ENCODE measurements around the gene SH3BP4.
A peak's percentile ranks its signal among the peaks of the same experiment; 100 is the strongest.

SH3BP4 gene

DNA sequence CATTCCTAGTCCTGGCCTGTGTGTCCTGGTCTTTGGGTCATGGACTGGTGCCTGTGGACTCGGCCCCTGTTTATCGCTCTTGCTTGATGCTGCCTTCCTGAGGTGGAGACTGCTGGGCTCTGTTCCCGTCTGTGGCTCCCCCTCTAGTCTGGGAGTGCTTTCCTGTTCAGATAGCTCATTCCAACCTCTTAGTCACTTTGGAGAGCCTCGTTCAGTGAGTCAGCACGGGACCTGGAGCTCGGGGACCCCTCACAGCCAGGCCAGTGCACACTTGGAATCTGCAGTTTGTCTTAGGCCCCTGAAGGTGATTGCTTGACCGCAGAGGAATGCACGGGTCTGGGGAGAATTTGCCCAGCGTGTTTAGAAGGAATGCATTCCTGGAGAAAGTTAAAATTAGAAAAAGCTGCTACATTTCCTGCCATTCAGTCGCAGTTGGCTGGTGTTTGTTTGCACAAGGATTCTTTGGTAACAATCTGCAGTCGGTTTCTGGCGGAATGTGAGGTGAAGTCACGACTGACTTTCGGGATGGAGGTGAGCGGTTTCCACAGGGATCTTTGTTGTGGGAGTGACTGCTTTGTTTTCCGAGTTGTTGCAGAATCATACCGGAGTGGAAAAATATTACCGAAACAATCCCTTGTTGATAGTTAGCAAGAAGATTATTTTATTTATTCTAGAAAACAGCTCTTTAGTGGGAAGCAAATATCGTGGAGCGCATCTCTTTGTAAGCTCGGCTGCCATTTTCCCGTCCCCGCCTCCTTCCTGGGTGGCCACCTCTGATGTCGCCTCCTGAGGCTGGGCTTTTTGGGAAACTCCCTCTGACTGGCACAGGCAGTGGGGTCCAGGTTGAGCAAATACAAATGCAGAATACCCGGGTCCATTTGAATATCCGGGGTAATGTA is 29.6 kb downstream of the SH3BP4 start:
- FAIRE-seq (peak; percentile 71), DNase-seq (ENCODE audit: insufficient read length, low spot score) (peak; percentile 92)

DNA sequence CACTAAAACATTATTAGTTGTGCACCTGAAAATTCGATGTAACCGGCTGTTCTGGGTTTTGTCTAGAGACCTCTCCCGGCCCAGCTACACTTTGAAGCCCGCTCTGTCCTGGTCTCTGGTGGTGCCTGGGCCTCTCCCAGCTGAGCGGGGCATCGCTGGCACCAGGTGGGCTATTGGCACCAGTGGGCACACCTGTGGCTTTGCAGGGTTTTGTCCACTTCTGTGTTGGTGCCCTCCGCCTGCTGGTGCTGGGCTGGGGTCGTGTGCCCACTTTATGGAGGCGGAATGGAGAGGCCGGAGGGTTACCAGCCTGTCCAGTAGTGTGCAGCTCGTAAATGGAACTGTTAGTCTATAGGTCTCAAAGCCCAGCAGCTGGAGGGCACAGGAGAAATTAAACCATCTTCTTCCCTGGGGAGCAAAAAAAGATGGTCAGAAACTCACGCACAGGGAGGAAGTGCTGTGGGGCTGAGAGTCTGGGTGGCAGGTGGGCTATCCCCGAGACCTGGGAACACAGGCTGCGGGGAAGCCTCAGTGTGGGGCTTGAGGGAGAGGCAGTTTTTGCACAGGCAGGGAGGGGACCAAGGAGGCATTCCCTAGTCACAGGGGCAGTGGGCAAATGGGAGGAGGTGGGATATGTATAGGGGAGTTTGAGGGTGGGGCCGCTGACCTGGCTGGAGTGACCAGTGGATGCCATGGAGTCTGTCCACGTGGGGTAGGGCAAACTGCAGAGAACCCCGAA is 30.4 kb downstream of the SH3BP4 start:
- no peak for DNase-seq (ENCODE audit: insufficient read length, low spot score)
- no peak for FAIRE-seq

- no peak for FAIRE-seq
- no peak for DNase-seq (ENCODE audit: insufficient read length, low spot score)
Observed at GRCh38 chr2:234983011-234983726, 31.4 kb downstream of the SH3BP4 start.

DNA sequence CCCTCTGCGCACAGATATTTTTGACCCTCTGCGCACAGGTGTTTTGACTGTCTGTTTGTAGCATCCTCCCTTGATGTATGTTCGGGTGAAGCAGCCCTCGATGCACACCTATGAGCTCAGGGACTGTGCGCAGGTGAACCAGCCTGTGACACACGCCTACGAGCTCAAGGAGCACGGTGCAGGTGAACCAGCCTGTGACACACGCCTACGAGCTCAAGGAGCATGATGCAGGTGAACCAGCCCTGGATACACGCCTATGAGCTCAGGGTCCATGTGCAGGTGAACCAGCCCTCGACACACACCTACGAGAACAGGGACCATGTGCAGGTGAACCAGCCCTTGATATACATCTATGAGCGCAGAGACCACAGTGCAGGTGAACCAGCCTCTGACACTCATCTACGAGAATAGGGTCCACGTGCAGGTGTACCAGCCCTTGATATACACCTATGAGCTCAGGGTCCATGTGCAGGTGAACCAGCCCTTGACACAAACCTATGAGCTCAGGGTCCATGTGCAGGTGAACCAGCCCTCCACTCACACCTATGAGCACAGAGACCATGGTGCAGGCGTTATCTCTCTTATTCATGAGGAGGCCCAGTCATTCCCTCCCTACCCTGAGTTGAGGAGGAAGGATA is 33.9 kb downstream of the SH3BP4 start:
- DNase-seq (ENCODE audit: insufficient read length, low spot score) = no peak
- FAIRE-seq = no peak

DNA sequence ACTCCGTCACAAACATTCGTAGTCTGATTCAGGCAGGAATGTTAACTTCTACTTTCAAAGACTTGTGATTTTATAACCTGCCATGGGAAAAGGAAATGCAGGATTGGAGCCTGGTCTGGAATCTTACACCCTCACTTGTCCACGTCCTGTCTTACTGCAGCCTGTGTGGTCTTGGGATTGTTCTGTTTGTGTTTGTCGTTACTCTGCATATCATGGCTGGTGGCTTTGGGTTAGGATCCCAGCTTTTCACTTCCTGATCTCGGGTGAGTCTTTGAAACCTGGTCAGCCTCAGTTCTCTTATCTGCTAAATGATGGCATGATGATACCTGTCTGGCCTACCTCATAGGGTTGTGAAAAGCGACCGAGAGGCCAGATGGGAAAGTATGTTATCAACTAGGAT is 34.6 kb downstream of the SH3BP4 start:
- DNase-seq (ENCODE audit: insufficient read length, low spot score) (no peak), FAIRE-seq (no peak)

DNA sequence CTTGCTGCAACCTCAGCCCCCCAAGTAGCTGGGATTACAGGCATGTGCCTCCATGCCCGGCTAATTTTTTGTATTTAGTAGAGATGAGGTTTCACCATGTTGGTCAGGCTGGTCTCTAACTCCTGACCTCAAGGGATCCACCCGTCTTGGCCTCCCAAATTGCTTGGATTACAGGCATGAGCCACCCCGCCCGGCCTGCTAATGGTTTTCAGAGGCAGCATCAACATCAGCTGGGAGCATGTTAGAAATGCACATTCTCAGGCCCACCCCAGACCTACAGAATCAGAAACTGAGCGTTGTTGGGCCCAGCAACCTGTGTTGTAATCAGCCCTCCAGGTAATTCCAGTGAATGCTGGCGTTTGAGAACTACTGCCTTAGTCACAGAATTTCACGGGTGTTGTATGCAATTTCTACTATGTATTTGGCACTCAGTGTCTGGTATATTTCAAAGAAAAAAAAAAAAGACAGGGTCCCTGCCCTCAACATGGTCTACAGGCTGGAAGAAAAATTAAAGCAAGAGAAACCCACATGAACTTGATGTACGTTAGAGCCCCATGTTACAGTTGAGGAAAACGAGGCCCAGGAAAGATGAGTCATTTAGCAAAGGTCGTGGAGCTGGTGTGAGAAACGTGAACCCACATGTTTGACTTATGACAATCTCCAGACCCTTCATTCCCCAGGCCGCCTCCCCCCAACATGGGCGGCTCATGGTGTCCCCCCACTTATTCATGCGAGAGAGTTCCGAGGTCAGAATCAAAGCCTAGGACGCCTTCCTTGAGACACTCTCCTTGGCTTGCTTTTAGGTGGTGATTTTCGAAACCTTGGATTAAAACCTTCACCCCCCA is 35.3 kb downstream of the SH3BP4 start:
- no peak for DNase-seq (ENCODE audit: insufficient read length, low spot score)
- no peak for FAIRE-seq

- FAIRE-seq (no peak), DNase-seq (ENCODE audit: insufficient read length, low spot score) (no peak)
Observed at GRCh38 chr2:234987754-234988153, 35.9 kb downstream of the SH3BP4 start.

DNA sequence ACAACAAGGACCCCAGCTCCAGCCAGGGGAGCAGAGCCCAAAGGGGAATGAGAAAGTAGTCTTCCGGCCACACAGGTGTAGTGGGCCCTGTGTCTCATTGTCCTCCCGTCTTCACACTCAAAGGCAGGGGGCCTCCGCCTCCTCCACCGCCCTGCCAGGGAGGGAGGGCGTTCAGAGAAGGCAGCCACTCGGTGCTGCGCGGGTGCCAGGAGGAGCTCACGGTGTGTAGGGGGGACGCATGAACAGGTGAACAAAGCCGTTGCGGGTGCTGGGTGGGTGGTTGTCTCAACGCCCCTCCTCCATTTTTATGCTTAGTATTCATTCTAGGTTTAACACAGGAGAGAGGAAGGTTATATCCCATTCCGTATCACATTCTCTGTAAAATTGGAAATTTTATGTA is 36.7 kb downstream of the SH3BP4 start:
- FAIRE-seq (no peak), DNase-seq (ENCODE audit: insufficient read length, low spot score) (no peak)

DNA sequence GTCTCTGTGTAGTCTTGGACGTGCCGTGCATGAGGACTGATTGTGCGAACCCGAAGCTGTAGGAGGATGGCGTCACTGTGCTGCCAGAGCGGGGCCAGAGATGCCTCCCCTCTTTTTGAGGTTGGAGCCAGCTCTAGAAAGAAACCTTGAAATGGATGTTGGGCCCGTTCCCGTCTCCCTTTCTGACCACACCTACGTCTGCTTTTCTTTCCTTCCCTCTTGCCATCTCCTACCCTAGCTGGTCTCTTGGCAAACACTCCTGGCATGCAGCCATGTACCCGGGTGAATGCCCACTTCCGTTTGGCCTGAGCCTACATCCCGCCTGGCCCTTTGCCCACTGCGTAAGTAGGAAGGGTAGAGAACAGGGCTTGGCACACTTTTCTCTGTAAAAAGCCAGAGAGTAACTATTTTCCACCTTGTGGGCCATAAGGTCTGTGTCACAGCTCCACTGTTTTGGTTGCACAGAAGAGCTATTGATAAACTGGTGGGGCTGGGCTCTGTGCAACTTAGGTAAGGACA is 37.4 kb downstream of the SH3BP4 start:
- DNase-seq (ENCODE audit: insufficient read length, low spot score) (no peak), FAIRE-seq (no peak)

GRCh38 chr2:234990300-234990699 is 38.5 kb downstream of the SH3BP4 start:
- DNase-seq (ENCODE audit: insufficient read length, low spot score) (no peak), FAIRE-seq (no peak)

DNA sequence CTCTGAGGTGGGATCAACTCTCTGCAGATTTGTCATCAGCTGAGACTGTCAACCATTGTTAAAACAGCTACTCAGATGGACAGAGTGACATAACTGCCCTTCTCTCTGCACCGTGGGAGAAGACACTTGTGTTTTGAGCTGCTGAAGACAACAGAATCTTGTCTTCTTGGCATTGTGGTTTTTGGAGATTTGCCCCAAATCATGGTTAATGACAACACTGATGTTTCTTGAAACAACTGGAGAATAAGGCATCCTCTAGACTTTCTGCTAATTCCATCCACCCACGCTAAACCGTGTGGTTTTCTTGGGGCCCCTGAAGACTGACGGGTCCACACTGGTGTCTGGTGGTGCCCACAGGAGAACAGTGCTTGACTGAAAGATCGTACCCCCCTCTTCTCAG is 39.5 kb downstream of the SH3BP4 start:
- DNase-seq (ENCODE audit: insufficient read length, low spot score) (no peak), FAIRE-seq (no peak)

GRCh38 chr2:234991793-234992192 is 40.0 kb downstream of the SH3BP4 start:
- DNase-seq (ENCODE audit: insufficient read length, low spot score) (no peak), FAIRE-seq (no peak)

- DNase-seq (ENCODE audit: insufficient read length, low spot score) (no peak), FAIRE-seq (no peak)
Observed at GRCh38 chr2:234992196-234992595, 40.4 kb downstream of the SH3BP4 start.

- no peak for FAIRE-seq
- DNase-seq (ENCODE audit: insufficient read length, low spot score) = no peak
Observed at GRCh38 chr2:234992624-234993349, 41.0 kb downstream of the SH3BP4 start.

DNA sequence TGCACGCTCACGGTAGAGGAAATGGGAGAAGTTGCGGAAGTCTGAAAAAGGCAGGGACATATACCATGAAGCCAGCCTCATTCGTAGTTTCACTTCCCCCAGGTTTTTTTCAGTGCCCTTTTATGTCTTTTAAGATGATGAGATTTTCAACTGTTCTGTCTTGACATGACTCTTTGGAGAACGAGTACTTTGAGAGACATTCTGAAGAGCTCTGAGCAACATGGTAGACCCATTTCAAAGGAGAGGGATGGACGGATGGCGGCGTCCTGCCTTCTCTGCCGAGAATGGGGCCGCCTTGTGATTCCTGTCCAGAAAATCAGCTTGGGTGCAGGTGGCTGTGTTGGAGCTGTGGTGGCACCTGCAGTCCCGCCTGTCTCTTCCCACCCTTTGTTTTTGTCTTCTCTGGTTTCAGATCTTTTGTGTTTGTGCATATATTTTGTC is 41.7 kb downstream of the SH3BP4 start:
- FAIRE-seq = no peak
- no peak for DNase-seq (ENCODE audit: insufficient read length, low spot score)

DNA sequence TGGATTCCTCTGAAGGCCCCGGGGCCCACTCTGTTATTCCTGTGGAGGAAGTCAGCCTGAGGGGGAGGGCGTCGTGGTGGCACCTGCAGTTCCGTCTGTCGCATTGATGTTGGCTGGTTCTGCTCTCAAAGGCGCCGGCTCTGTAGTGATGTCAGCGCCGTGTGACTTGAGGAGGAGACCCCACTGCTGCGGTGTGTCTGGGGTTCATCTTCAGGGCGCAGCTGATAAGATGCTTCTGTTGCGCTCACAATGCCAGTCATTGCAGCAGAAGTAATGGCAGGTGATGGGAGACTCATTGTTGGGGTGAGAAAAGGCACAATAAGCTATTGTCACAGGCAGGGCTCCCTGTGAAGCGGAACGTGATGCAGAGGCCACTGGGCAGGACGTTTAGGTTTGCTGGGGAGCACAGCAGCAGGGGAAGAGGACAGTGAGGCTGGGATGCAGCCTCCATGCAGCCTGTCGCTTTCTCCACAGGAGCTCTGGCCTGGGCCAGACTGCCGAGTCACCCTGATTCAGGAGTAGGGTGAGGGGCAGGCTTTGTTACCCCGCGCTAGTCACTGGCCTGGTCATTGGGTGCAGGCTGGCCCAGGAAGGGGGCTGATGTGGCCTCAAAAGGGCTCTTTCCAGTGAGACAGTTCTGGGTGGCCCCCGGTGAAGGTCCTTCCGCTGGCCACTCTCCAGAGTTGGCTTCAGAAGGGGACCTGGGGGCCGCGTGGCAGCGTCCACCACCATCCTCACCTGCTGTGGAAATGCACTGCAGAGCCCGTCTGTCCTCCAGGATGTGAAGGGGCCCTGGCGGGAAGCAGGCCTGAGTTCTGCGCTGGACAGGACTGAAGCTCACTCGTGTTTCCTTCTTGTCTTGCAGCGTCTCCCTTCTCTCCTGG is 42.9 kb downstream of the SH3BP4 start:
- DNase-seq (ENCODE audit: insufficient read length, low spot score) = no peak
- peak; percentile 44 for FAIRE-seq

DNA sequence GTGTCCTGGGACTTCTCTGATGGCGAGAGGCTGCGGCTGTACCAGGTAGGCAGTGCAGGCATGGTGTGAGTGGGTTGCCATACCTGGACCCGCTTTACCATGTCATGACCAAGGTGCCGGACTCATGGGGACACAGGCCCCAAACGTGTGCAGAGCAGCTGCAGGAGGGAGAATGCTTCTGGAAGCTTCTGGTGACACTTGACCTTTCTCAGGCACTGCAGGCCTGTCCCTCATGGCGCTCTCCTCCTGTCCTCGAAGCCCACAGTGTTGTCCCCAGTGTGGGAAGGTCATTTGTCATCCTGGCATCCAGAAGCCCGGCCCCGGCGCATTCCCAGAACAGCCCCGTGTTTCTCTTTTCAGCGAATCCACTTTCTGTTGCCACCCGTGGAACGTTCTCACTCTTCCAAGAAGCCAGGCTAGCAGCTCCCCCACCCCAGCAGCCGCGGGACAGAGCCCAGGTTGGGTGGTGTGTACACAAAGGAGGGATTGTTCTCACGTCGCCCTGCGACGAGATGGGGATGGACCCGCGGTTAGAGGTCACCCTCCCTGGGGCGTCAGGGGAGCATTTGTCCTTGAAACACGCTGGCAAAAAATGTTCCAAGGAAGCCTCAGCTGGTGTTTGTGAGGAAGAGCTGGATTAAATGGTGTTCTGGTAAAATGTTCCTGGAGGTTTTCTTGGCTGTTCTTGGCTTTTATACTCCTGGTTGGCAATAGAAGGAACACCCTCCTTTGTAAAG is 43.7 kb downstream of the SH3BP4 start:
- FAIRE-seq = peak; percentile 33

More for the DNA sequence above, 43.7 kb downstream of the SH3BP4 start:
- no peak for DNase-seq (ENCODE audit: insufficient read length, low spot score)
